GM12875 (cell line): ENCODE measurements around the gene MLLT6.
A peak's percentile ranks its signal among the peaks of the same experiment; 100 is the strongest.

ENCODE experiments used
- H3K4me3 ChIP-seq: one replicate; pipeline ENCODE4 v1.5.1; 2011; ENCODE audit warnings: low read depth, low read length, control low read depth
- TF ChIP-seq, protein P1 (sequence below): IDR thresholded peaks from 2 replicates; pipeline ENCODE4 v1.5.1; 2011; ENCODE audit warnings: low read depth, mild to moderate bottlenecking, control low read depth, inconsistent platforms, low read length, moderate library complexity, borderline replicate concordance; ENCODE audit not compliant: insufficient read depth

The MLLT6 gene

GRCh38 chr17:38752308-38753070 is 47.4 kb downstream of the MLLT6 start, which contains the start of gene PSMB3:
Gene PSMB3 (plus strand): TSS chr17:38752741. CDS start chr17:38752827, 86 bp downstream.
- peak within 1 kb of the TSS; percentile 87 for H3K4me3 ChIP-seq
- TF ChIP-seq, protein P1, sequence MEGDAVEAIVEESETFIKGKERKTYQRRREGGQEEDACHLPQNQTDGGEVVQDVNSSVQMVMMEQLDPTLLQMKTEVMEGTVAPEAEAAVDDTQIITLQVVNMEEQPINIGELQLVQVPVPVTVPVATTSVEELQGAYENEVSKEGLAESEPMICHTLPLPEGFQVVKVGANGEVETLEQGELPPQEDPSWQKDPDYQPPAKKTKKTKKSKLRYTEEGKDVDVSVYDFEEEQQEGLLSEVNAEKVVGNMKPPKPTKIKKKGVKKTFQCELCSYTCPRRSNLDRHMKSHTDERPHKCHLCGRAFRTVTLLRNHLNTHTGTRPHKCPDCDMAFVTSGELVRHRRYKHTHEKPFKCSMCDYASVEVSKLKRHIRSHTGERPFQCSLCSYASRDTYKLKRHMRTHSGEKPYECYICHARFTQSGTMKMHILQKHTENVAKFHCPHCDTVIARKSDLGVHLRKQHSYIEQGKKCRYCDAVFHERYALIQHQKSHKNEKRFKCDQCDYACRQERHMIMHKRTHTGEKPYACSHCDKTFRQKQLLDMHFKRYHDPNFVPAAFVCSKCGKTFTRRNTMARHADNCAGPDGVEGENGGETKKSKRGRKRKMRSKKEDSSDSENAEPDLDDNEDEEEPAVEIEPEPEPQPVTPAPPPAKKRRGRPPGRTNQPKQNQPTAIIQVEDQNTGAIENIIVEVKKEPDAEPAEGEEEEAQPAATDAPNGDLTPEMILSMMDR, result no peak

GRCh38 chr17:38753071-38753506 is 48.0 kb downstream of the MLLT6 start:
- TF ChIP-seq, protein P1, result no peak
- peak overlapping the region; percentile 87 for H3K4me3 ChIP-seq

GRCh38 chr17:38761612-38762011 is 56.5 kb downstream of the MLLT6 start:
- TF ChIP-seq, protein P1, result peak; percentile 36
- H3K4me3 ChIP-seq, result no peak overlapping the region

DNA sequence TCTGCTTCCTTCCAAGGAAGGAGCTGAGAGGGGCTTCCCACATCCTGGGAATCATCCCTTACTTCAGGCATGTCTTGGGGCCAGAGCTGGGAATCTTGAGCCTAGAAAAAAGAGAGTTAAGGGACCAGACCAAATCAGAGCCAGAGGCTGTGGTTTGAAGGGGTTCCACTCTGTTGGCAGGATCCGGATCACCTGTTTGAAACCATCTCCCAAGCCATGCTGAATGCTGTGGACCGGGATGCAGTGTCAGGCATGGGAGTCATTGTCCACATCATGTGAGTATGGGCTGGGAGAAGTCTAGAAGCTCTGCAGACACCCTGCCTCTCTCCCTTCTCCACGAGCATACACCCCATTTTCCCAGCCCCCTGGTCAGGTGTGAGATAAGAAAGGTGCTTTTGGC is 57.2 kb downstream of the MLLT6 start:
- no peak overlapping the region for H3K4me3 ChIP-seq
- TF ChIP-seq, protein P1, result no peak

DNA sequence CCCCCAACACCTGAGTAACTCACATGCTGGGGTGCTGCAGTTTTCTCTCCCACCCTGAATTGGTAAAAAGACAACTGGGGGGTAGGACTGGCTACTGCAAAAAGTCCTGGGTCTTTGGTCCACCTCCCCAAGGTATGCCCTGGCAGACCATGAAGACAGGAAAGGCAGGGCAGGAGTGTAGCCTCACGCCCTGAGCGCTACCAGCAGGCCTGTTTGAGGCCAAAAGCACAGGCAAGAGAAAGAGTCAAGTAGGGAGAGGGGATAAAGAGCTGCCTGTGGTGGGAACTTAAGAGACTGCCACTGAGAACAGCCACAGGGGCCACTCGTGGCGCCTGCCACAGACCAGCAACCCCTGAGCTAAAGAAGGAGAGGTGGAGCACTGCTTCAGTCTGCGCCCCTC is 61.3 kb downstream of the MLLT6 start:
- H3K4me3 ChIP-seq, result no peak overlapping the region
- TF ChIP-seq, protein P1, result no peak

- TF ChIP-seq, protein P1, result no peak
- no peak overlapping the region for H3K4me3 ChIP-seq
Measured at GRCh38 chr17:38768417-38768816, 63.3 kb downstream of the MLLT6 start.

GRCh38 chr17:38773258-38773657 is 68.2 kb downstream of the MLLT6 start:
- TF ChIP-seq, protein P1, result no peak
- no peak overlapping the region for H3K4me3 ChIP-seq
